ENCODE results near the gene LGALS13.

- no peak for TF ChIP-seq CTCF (IDR thresholded peaks at IDR 0.05; ENCODE audit: low read depth, low read length)
- no peak for TF ChIP-seq POLR2A (IDR thresholded peaks at IDR 0.05; ENCODE audit: extremely low read depth, insufficient read length)
- TF ChIP-seq MAX (IDR thresholded peaks at IDR 0.05; ENCODE audit: low read depth, low read length) = no peak
Observed at GRCh38 chr19:39617745-39618144, 15.4 kb downstream of the LGALS13 start.
